Activated naive CD8-positive, alpha-beta T cell treated with anti-CD3 and anti-CD28 coated beads for 36 hours (primary cell): ENCODE data around the gene CKB. TPM values are rescaled to one million over a fixed set of nuclear protein-coding genes. Genes with fewer than 3 reads are reported as not detected.

Experiments used
- DNase-seq: peaks from one replicate; pipeline ENCODE4 v3.0.0; 2021
- H3K27ac Mint-ChIP-seq: one replicate; pipeline ENCODE4 v1.8.0; 2022; ENCODE audit warnings: mild to moderate bottlenecking, moderate library complexity, mixed read lengths
- H3K27me3 Mint-ChIP-seq: one replicate; pipeline ENCODE4 v1.8.0; 2022; ENCODE audit warnings: mild to moderate bottlenecking, mixed read lengths
- H3K36me3 Mint-ChIP-seq: one replicate; pipeline ENCODE4 v1.8.0; 2021; ENCODE audit warnings: mild to moderate bottlenecking, mixed read lengths
- H3K4me1 Mint-ChIP-seq: one replicate; pipeline ENCODE4 v1.8.0; 2021; ENCODE audit warnings: mixed read lengths
- H3K4me3 Mint-ChIP-seq: one replicate; pipeline ENCODE4 v1.8.0; 2022; ENCODE audit warnings: mild to moderate bottlenecking, moderate library complexity, mixed read lengths
- H3K9me3 Mint-ChIP-seq: one replicate; pipeline ENCODE4 v1.8.0; 2022; ENCODE audit warnings: mixed read lengths
- total RNA-seq, 2 experiments: library from RNA; stranded (reverse); gene quantifications; one replicate each; pipeline ENCODE4 v1.2.3, GENCODE V29; 2021

CKB gene
- total RNA-seq, 2 experiments from 2014 or later = 3.1 to 3.3 TPM

GRCh38 chr14:103503296-103503695 lies 19.3 kb downstream of the CKB start:
- Mint-ChIP-seq H3K36me3 (peaks cover 21% of the 10 kb centered on the region), H3K27ac (no peak overlapping the region), H3K27me3 (no peaks in the 10 kb centered on the region), H3K4me1 (peaks cover 10% of the 10 kb centered on the region), H3K9me3 (no peaks in the 10 kb centered on the region), H3K4me3 (no peak overlapping the region)
- no peak for DNase-seq

- peaks cover 10% of the 10 kb centered on the region for H3K4me1 Mint-ChIP-seq
- H3K9me3 Mint-ChIP-seq = no peaks in the 10 kb centered on the region
- H3K36me3 Mint-ChIP-seq = peaks cover 21% of the 10 kb centered on the region
- no peak overlapping the region for H3K27ac Mint-ChIP-seq
- no peak for DNase-seq
- H3K4me3 Mint-ChIP-seq = no peak overlapping the region
- no peaks in the 10 kb centered on the region for H3K27me3 Mint-ChIP-seq
Observed at GRCh38 chr14:103502877-103503276, 19.8 kb downstream of the CKB start.

- H3K27me3 Mint-ChIP-seq = no peaks in the 10 kb centered on the region
- peaks cover 21% of the 10 kb centered on the region for H3K36me3 Mint-ChIP-seq
- peaks cover 10% of the 10 kb centered on the region for H3K4me1 Mint-ChIP-seq
- no peak overlapping the region for H3K27ac Mint-ChIP-seq
- H3K4me3 Mint-ChIP-seq = no peak overlapping the region
- no peaks in the 10 kb centered on the region for H3K9me3 Mint-ChIP-seq
- DNase-seq = no peak
Observed at GRCh38 chr14:103501921-103502669, 20.5 kb downstream of the CKB start.

GRCh38 chr14:103501041-103501870 lies 21.4 kb downstream of the CKB start:
- Mint-ChIP-seq H3K36me3 (peaks cover 21% of the 10 kb centered on the region), H3K9me3 (no peaks in the 10 kb centered on the region), H3K27me3 (no peaks in the 10 kb centered on the region), H3K4me3 (no peak overlapping the region), H3K4me1 (peaks cover 10% of the 10 kb centered on the region), H3K27ac (no peak overlapping the region)
- DNase-seq = no peak

DNA sequence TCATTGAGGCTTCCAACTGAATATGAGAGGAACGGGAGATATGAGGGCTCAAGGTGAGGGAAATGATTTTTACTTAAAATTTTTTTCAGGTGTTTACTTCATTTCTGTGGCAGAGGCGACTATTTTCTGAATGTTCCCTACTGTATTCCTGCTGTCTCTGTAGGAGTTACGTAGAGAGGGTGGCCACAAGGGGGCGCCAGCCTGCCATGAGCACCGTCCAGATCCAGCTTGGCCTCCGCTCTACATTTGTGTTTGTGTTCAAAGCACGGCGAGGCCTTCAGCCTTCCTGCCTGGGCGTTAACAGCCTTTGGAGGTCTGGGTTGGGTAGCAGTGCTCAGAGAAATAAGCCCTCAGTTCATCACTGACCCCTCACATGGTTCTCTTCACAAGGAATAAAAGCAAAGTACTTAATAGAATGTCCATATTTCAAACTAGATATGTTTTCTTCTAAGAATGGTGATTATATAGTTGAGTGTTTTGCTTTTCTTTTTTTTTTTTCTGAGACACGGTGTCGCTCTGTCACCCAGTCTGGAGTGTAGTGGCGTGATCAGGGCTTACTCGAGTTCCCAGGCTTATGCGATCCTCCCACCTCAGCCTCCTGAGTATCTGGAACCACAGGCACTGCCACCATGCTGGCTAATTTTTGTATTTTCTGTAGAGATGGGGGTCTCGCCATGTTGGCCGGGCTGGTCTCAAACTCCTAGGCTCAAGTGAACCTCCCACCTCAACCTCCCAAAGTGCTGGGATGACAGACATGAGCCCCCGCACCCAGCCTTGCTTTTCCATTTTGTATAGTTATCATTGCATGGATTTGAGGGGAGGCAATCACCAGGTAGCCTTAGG lies 22.3 kb downstream of the CKB start:
- Mint-ChIP-seq H3K4me3 (no peak overlapping the region), H3K4me1 (peaks cover 10% of the 10 kb centered on the region), H3K9me3 (no peaks in the 10 kb centered on the region), H3K36me3 (peaks cover 20% of the 10 kb centered on the region), H3K27me3 (no peaks in the 10 kb centered on the region), H3K27ac (no peak overlapping the region)
- DNase-seq = peak; percentile 74

GRCh38 chr14:103499709-103500108 lies 22.9 kb downstream of the CKB start:
- Mint-ChIP-seq H3K4me1 (peaks cover 10% of the 10 kb centered on the region), H3K27me3 (no peaks in the 10 kb centered on the region), H3K9me3 (no peaks in the 10 kb centered on the region), H3K36me3 (peaks cover 17% of the 10 kb centered on the region), H3K27ac (no peak overlapping the region), H3K4me3 (no peak overlapping the region)
- DNase-seq = no peak

DNA sequence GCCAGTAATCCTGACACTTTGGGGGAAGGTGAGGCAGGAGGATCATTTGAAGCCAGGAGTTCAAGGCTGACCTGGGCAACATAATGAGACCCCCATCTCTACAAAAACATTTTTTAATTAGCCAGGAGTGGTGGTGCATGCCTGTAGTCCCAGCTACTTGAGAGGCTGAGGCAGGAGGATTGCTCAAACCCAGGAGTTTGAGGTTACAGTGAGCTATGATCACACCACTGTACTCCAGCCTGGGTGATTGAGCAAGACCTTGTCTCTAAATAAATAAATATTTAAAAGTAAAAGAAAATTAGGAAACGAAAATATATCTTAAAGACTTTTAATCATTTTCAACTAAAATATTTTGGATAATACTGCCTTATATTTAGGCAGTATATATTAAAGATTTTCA lies 25.9 kb downstream of the CKB start:
- peaks cover 11% of the 10 kb centered on the region for H3K36me3 Mint-ChIP-seq
- H3K27ac Mint-ChIP-seq = no peak overlapping the region
- no peak overlapping the region for H3K4me3 Mint-ChIP-seq
- no peaks in the 10 kb centered on the region for H3K9me3 Mint-ChIP-seq
- DNase-seq = no peak
- no peaks in the 10 kb centered on the region for H3K27me3 Mint-ChIP-seq
- peaks cover 7% of the 10 kb centered on the region for H3K4me1 Mint-ChIP-seq

GRCh38 chr14:103495854-103496253 lies 26.8 kb downstream of the CKB start:
- H3K9me3 Mint-ChIP-seq = no peaks in the 10 kb centered on the region
- peaks cover 7% of the 10 kb centered on the region for H3K4me1 Mint-ChIP-seq
- H3K27ac Mint-ChIP-seq = no peak overlapping the region
- H3K4me3 Mint-ChIP-seq = no peak overlapping the region
- DNase-seq = no peak
- H3K36me3 Mint-ChIP-seq = peaks cover 8% of the 10 kb centered on the region
- no peaks in the 10 kb centered on the region for H3K27me3 Mint-ChIP-seq

DNA sequence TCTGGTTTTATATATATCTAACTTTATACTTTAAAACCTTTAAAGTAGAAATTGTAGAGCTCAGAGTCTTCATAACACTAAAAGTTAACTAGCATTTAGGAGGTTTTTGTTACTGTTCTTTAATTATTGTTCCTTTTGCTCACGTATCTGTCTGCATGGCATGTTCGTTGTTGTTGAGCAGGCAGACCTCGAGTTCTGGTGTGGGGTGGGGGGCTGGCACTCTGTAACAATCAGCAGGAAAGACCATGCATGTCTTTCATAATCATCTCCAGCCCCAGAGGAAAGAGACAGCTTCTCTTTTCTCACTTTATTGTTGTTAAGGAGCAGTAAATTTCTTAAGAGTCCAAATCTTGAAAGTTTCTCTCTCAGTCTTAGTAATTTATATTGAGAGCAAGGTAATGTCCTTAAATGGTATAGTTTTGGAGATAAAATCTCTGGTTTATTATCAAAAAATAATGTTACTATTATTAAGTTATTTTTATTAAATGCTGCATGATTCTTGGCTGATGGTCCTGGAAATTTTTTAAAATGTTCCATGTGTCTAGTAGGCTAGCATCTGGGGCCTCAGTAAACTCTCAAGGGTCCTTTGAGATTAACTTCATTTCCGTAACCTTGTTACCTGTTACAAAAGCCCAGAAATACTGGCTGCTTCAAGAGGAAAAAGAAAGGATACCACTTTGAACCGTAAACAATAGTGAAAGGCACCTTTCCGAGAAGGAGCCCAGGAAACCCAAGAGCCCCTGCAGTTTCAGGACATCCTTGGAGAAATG lies 30.3 kb downstream of the CKB start:
- H3K27me3 Mint-ChIP-seq = no peaks in the 10 kb centered on the region
- no peak overlapping the region for H3K4me3 Mint-ChIP-seq
- no peaks in the 10 kb centered on the region for H3K9me3 Mint-ChIP-seq
- peaks cover 2% of the 10 kb centered on the region for H3K36me3 Mint-ChIP-seq
- DNase-seq = no peak
- H3K27ac Mint-ChIP-seq = no peak overlapping the region
- H3K4me1 Mint-ChIP-seq = no peaks in the 10 kb centered on the region

DNA sequence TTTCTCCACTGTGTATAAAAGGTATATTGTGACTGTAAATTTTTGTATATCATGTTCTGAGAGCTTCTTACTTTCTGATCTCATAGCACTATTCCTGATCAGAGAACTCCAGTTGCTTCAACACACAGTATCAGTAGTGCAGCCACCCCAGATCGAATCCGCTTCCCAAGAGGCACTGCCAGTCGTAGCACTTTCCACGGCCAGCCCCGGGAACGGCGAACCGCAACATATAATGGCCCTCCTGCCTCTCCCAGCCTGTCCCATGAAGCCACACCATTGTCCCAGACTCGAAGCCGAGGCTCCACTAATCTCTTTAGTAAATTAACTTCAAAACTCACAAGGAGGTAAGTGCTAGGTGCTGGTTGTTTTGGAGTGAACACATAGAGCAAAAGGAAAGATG lies 30.9 kb downstream of the CKB start:
- Mint-ChIP-seq H3K27me3 (no peaks in the 10 kb centered on the region), H3K9me3 (no peaks in the 10 kb centered on the region), H3K27ac (peak overlapping the region; percentile 3), H3K4me3 (no peak overlapping the region), H3K4me1 (no peaks in the 10 kb centered on the region), H3K36me3 (peaks cover 2% of the 10 kb centered on the region)
- no peak for DNase-seq

DNA sequence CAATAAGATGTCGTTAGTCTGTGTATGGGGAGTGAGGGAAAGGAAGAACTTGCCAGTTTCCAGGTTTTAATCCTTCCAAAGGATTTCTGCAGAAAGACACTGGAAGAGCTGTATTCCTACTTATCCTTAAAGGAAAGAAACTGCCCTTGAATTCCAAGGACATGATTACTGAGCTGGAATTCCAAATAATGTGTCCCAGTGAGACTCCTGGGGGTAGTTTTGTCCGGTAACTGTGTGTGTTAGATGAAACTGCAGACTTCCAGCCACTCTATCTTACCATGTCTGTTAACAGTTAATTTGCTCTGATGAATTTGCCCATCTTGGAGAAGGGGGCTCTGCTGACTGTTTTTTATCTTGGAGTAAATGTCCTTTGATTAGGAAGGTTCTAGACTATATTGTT lies 33.0 kb downstream of the CKB start:
- H3K27ac Mint-ChIP-seq = no peak overlapping the region
- no peaks in the 10 kb centered on the region for H3K9me3 Mint-ChIP-seq
- DNase-seq = no peak
- H3K4me3 Mint-ChIP-seq = no peak overlapping the region
- H3K36me3 Mint-ChIP-seq = peaks cover 4% of the 10 kb centered on the region
- H3K27me3 Mint-ChIP-seq = no peaks in the 10 kb centered on the region
- no peaks in the 10 kb centered on the region for H3K4me1 Mint-ChIP-seq

DNA sequence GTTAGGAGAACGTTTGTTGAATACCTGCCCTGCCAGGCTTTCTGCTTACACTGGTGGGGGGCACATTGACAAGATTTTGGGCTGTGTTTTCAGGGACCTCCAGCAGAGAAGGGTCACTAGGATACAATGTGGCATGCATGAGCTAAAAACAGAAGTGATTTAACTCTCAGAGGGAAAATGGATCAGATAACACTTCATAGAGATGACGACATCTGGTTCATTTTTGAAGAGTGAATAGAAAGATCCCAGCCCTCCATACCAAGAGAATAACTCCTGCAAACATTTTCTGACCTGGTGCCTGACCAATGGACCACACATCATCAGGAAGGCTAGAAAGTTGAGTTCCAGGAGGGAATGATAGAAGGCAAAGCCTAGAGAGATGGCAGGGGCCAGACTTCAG lies 33.7 kb downstream of the CKB start:
- no peaks in the 10 kb centered on the region for H3K27me3 Mint-ChIP-seq
- no peak for DNase-seq
- no peaks in the 10 kb centered on the region for H3K9me3 Mint-ChIP-seq
- H3K27ac Mint-ChIP-seq = no peak overlapping the region
- H3K4me3 Mint-ChIP-seq = no peak overlapping the region
- H3K4me1 Mint-ChIP-seq = no peaks in the 10 kb centered on the region
- H3K36me3 Mint-ChIP-seq = peaks cover 4% of the 10 kb centered on the region

DNA sequence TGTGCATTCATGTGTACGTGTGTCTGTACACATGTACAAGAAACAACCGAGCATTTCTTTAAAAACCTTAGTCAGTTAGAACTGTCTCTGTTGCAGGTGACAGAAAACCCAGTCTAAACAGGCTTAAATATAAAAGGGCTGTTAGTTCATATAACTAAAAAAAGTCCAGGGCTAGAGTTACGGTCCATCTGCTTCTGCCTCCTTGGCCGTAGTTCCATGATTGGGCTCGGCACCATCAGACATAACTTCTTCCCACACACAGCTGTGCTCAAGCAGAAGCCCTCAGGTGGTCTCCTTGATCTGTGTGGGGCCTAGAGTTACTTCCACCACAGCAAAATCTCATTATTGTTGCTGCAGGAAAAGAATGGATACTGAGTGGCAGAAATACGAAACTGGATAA lies 34.6 kb downstream of the CKB start:
- no peak overlapping the region for H3K27ac Mint-ChIP-seq
- H3K4me1 Mint-ChIP-seq = no peaks in the 10 kb centered on the region
- H3K36me3 Mint-ChIP-seq = peaks cover 8% of the 10 kb centered on the region

GRCh38 chr14:103485504-103485903 lies 37.1 kb downstream of the CKB start:
- peaks cover 16% of the 10 kb centered on the region for H3K36me3 Mint-ChIP-seq
- DNase-seq = no peak
- no peak overlapping the region for H3K4me3 Mint-ChIP-seq
- peaks cover 9% of the 10 kb centered on the region for H3K4me1 Mint-ChIP-seq
- H3K27ac Mint-ChIP-seq = no peak overlapping the region
- H3K9me3 Mint-ChIP-seq = no peaks in the 10 kb centered on the region
- H3K27me3 Mint-ChIP-seq = no peaks in the 10 kb centered on the region

More for the DNA sequence above, 34.6 kb downstream of the CKB start:
- Mint-ChIP-seq H3K4me3 (no peak overlapping the region), H3K9me3 (no peaks in the 10 kb centered on the region), H3K27me3 (no peaks in the 10 kb centered on the region)
- DNase-seq = no peak
